Middle frontal gyrus (tissue), 1 donor: ENCODE data around the gene RASGEF1B.
A peak's percentile ranks its signal among the peaks of the same experiment; 100 is the strongest.

ENCODE experiments used
- DNase-seq: peaks from one replicate; pipeline ENCODE4 v3.0.0-alpha.2; 2015; ENCODE audit warnings: low spot score; ENCODE audit errors: extremely low spot score

RASGEF1B gene

DNA sequence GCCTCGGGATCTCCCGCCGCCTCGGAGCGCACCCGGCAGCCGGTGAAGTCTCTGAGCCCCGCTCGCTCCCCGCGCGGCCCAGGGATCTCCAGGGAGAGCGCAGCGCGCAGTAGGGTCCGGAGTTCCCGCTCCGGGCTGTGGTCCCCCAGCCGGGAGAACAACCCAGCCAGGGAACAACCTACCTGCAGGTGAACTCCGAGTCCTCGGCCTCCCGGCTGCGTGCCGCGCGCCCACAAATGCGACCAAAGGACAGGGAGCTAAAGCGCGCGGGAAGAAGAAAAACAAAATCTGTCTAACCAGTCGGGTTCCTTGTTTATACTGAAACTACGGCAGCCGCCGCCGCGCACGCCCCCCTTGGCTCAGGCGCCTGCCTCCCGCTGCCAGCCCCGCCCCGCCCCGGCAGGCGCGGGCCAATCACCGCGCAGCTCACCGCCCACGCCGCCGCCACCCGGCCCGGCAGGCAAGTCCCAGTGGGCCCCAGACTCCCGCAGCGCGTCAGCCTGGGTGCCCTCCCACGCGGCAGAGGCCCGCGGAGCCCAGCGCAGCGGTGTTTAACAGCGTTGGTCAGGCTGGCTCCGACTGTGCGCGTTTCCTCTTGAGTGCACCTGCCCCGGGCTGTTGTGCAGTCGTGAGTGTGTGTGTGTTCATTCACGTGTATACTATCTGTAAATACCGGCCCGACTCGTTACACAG is at the start of gene RASGEF1B:
Gene RASGEF1B (minus strand): TSS at position 320 of the 693 bp plus-strand sequence. CDS start 12,399 bp downstream, outside the sequence.
- DNase-seq, result peak; percentile 84

GRCh38 chr4:81519856-81520255 is 48.1 kb upstream of the RASGEF1B start:
- DNase-seq, result no peak

- DNase-seq, result no peak
Measured at GRCh38 chr4:81519427-81519773, 47.7 kb upstream of the RASGEF1B start.

GRCh38 chr4:81518762-81519426 is 47.2 kb upstream of the RASGEF1B start:
- DNase-seq, result no peak

DNA sequence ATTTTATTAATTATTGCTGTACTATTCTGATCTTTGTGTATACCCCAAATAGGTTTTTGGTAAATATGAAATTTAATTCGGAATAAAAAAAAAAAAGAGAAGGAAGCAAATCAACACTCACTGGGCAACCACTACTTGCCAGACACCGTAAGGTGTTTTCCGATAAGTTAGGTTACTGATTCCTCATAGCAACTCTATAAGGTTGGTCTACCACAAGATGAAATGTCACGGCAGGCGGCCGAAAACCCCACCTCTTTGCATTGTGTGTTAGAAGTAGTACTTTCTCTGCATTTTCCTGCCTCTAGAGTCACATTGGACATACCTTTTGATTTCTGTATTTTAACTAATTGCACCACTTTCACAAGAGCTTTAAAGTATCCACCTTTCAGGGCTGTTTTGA is 44.5 kb upstream of the RASGEF1B start:
- DNase-seq, result no peak

GRCh38 chr4:81512757-81513501 is 41.2 kb upstream of the RASGEF1B start:
- DNase-seq, result no peak

GRCh38 chr4:81512001-81512756 is 40.5 kb upstream of the RASGEF1B start:
- no peak for DNase-seq

- no peak for DNase-seq
Measured at GRCh38 chr4:81510643-81511178, 39.0 kb upstream of the RASGEF1B start.

GRCh38 chr4:81509822-81510221 is 38.1 kb upstream of the RASGEF1B start:
- DNase-seq, result no peak

DNA sequence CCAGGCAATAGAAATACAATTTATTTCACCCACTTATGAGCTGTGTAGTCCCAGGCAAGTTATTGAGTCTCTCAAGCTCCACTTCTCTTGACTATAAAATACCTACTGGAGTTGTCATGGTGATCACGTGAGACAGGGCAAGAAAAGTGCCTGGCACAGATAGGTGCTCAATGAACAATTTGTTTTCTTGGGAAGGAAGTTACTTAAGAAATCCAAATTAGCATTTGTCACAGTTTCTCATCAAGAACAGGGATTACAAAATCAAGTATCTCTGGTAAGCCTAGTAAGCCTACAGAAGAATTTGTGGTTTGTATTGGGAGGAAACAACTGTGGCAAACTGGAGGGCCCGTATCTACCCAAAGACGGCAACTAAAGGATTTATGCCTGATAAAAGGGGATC is 37.5 kb upstream of the RASGEF1B start:
- DNase-seq, result no peak

DNA sequence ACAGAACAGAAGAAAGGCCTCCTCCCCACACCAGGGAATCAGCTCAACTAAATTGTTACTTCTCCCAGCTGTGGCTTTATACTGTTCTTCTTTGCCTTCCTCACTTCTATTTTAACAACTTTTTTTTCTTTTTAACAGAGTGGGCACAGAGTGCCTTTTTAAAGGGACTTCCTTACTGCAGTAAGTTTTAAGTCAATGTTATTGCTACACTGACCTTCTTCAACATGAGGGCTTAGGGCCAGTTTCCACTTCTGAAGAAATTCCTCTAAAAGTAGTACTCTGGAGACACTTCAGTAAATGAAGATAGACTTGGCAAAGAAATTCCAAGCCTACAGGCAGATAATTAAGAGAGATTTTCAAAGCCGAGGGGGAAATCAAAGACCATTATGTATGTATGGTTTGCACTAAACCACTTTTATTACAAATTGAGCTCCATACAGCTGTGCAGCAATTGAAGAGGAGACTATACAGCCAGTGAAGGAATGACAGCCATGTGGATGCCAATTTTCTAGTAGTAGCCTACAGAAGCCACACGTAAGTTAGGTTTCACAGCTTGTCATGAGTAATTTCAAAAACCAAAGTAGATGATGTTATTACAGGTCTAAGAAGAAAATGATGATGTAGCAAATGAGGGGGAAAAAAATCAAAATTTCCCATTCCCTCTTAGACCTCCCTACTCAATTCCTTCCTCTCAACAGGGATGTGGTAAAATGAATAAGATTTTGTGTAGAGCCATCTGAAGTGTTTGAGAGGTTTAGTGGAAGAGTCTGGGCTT is 36.9 kb upstream of the RASGEF1B start:
- no peak for DNase-seq

- no peak for DNase-seq
Measured at GRCh38 chr4:81507530-81507929, 35.8 kb upstream of the RASGEF1B start.

DNA sequence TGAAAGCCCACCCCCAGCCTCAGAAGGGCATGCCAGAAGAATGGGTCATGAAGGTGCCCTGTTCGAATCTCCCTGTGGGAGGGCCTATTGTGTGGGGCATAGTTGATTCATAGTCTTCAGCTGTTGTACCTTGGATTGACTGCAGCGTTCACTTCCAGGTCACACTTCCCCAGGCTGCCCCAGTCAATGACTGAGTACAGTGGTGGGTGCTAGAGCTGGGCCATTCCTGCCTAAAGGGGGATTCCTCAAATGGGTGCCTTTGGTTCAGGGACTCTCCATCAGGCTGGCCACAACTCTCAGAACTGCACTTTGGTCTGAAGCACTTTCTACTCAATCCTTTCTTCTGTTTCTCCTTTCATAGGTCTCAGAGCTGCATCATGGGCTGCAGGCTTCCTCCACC is 35.0 kb upstream of the RASGEF1B start:
- DNase-seq, result no peak

- no peak for DNase-seq
Measured at GRCh38 chr4:81505726-81506125, 34.0 kb upstream of the RASGEF1B start.

DNA sequence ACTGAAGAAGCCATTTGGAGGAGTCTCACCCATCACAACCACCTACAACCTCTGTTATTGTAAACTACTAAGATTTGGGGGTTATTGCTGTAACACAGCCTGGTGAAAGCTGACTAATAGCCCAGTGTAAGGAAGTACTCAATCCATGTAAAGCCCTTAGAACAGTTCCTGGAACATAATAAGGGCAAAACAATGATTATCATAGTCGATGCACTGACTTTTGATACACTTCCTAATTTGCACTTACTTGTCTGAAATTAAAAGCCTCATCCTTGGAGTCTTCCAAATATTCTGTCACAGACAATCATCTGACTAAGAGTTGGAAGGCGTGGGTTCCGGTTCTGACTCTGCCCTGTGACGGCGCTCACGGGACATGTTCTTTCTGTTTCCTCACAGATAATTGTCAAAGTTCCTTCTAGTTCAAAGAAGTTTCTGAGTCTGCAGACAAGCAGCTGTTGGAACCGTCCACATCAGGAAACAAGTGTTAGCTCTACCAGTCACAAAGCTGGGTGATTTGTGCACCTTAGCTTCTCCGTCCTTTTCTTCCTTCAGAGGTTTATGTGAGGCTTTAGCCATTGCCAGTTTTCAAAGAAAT is 33.4 kb upstream of the RASGEF1B start:
- DNase-seq, result no peak

DNA sequence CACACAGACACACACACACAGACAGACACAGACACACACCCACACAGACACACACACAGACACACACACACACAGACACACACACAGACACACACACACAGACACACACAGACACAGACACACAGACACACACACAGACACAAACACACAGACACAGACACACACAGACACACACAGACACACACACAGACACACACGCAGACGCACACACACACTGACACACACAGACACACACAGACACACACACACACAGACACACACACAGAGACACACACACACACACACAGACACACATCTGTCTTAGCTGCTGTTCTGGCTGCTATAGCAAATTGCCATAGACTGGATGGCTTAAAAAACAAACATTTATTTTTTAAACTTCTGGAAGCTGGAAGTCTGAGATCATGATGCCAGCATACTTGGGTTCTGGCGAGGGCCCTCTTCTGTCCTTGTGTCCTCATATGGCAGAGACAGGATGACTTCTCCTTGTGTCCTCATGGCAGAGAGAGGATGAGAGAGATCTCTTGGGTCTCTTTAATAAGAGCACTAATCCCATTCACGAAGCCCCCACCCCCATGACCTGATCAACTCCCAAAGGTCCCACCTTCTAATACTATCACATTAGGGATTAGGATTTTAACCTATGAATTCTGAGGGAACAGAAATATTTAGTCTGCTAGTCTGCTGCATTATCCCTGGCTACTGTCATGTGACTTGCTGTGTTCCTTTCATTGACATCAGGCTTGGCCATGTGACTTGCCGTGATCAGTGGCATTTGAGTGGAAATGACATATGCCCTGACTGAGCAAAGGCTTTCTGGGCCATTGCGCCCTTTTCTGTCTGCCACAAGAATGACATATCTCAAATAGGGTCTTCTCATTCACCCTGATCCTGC is 32.7 kb upstream of the RASGEF1B start:
- no peak for DNase-seq

DNA sequence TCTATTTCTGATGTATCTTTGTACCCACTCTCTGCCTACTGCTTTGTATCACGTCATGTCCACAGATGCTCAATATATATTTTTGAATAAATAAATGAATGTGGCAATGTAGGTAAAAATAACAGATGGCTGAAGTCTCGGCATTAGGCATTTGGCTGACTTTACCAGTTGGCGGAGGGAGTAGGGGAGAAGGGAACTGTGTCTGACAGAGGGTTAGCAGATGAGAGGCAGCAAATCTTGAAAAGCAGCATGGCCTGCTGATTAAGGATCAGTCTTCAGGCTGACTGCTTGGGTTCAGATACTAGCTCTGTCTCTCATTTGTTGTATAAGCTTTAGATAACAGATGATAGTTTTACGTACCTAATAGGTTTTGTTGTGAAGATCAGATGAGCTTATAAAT is 31.9 kb upstream of the RASGEF1B start:
- no peak for DNase-seq

GRCh38 chr4:81502564-81502963 is 30.9 kb upstream of the RASGEF1B start:
- DNase-seq, result no peak

DNA sequence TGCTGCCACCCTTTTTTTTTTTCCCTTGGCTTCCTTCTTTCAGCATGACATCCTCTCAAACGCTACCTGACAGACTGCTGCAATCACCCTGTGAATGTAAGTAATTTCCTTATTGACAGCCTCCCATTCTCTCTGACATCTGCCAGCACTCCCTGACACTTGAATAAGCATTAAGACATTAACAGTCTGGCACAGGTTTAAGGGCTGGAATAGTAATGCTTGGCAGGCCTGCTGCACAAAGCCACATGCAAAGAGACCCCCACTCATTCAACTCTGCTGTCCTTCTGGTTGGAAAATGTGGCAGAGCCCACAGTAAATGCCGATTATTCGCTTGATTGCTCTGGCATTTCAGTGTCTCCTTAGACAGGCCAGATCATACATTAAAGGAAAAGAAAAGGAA is 28.1 kb upstream of the RASGEF1B start:
- no peak for DNase-seq
